ENCODE measurements around the gene S100A5. TPM values are rescaled to one million over a fixed set of nuclear protein-coding genes. Genes with fewer than 3 reads are reported as not detected.
"Not testable (repeated sequence)": the region's sequence is repeated elsewhere in the genome, so short reads cannot be mapped to it uniquely, and the experiment has no call there.

The S100A5 gene
- total RNA-seq, 2 experiments from 2014 or later: 3.3 to 4.0 TPM

DNA sequence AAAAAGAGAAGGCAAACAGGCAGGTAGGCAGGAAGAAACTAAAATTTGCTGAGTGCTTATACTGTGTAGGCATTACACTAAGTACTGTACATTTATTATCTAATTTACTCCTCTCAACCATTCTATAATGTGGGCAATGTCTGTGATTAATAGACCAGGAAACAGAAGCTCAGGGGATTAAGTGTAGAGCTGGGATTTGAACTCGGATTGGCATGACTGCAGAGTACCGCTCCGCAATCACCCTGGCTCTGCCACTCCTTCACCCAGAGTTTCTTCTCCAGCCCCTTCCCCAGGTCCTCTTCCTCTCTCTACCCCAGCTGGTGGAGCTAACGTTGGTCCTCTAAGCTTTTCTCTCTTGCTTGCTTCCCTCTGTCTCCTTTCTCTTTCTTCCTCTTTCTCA lies 36.4 kb upstream of the S100A5 start:
- POLR2A ChIA-PET: interaction anchor here (0.7 to 1.4 kb wide), 3 partner anchors 26 to 57 kb away, joined by 3 read pairs; partner anchors contain the start of genes CHTOP and S100A6
- peaks cover 26% of the 10 kb centered on the region for H3K27me3 Mint-ChIP-seq

DNA sequence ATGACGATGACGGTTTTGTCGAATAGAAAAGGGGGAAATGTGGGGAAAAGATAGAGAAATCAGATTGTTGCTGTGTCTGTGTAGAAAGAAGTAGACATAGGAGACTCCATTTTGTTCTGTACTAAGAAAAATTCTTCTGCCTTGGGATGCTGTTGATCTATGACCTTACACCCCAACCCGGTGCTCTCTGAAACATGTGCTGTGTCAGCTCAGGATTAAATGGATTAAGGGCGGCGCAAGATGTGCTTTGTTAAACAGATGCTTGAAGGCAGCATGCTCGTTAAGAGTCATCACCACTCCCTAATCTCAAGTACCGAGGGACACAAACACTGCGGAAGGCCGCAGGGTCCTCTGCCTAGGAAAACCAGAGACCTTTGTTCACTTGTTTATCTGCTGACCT lies 34.8 kb upstream of the S100A5 start:
- H3K36me3 Mint-ChIP-seq; H3K9me3 Mint-ChIP-seq; DNase-seq; intact Hi-C loops (cut with micrococcal nuclease); POLR2A ChIA-PET; H3K4me3 Mint-ChIP-seq; H3K27ac Mint-ChIP-seq: not testable (repeated sequence)
- Mint-ChIP-seq H3K27me3 (peaks cover 28% of the 10 kb centered on the region), H3K4me1 (ENCODE audit: low read depth) (peaks cover 30% of the 10 kb centered on the region)
- CTCF ChIA-PET: interaction anchor here (0.9 kb wide), 2 partner anchors 65 to 81 kb away, joined by 3 to 5 read pairs; no protein-coding TSS in a partner anchor

More for the DNA sequence above, 36.4 kb upstream of the S100A5 start:
- CTCF ChIA-PET: interaction anchor here (0.6 to 1.8 kb wide), 5 partner anchors 9 to 82 kb away, joined by 3 to 7 read pairs (median 4); no protein-coding TSS in a partner anchor
- no peak overlapping the region for H3K27ac Mint-ChIP-seq
- H3K9me3 Mint-ChIP-seq: no peaks in the 10 kb centered on the region
- no peak for DNase-seq
- intact Hi-C loops (cut with micrococcal nuclease): no loop called here
- H3K36me3 Mint-ChIP-seq: no peaks in the 10 kb centered on the region
- H3K4me3 Mint-ChIP-seq: no peak overlapping the region
- H3K4me1 Mint-ChIP-seq (ENCODE audit: low read depth): peaks cover 19% of the 10 kb centered on the region

DNA sequence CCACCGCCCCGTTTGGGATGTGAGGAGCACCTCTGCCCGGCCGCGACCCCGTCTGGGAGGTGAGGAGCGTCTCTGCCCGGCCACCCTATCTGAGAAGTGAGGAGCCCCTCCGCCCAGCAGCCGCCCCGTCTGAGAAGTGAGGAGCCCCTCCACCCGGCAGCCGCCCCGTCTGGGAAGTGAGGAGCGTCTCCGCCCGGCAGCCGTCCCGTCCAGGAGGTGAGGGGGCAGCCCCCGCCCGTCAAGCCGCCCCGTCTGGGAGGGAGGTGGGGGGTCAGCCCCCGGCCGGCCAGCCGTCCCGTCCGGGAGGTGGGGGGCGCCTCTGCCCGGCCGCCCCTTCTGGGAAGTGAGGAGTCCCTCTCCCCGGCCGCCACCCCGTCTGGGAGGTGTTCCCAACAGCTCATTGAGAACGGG lies 34.4 kb upstream of the S100A5 start:
- POLR2A ChIA-PET; DNase-seq; CTCF ChIA-PET; H3K27ac Mint-ChIP-seq; H3K9me3 Mint-ChIP-seq; intact Hi-C loops (cut with micrococcal nuclease); H3K4me3 Mint-ChIP-seq; H3K36me3 Mint-ChIP-seq: not testable (repeated sequence)
- peaks cover 31% of the 10 kb centered on the region for H3K4me1 Mint-ChIP-seq (ENCODE audit: low read depth)
- H3K27me3 Mint-ChIP-seq: peaks cover 28% of the 10 kb centered on the region

DNA sequence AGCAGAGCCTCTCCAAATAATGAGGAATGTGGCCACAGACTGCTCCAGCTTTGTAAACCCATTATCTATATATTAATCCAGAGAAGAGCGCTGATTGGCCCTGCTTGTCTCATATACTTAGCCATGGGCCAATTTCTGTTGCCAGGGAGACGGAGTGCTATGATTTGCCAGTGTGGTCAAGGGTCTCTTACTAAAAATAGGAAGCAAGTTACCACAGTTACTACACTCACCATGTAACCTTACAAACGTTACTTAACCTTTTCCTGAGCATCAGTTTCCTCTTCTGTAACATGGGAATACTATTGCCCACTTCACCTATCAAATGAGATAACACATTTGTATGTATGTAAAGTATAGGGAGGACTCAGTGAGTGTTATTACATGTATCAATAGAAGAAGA lies 32.6 kb upstream of the S100A5 start:
- Mint-ChIP-seq H3K36me3 (no peaks in the 10 kb centered on the region), H3K4me3 (no peak overlapping the region), H3K9me3 (no peaks in the 10 kb centered on the region), H3K4me1 (ENCODE audit: low read depth) (peaks cover 46% of the 10 kb centered on the region), H3K27me3 (peaks cover 16% of the 10 kb centered on the region), H3K27ac (peak overlapping the region; percentile 64)
- intact Hi-C loops (cut with micrococcal nuclease): loop anchor here (2.0 to 5.0 kb wide), 2 partner anchors 209 to 413 kb away; partner anchors contain the start of gene RAB13
- no peak for DNase-seq
- ChIA-PET POLR2A (interaction anchor here (1.0 to 6.5 kb wide), 6 partner anchors 29 to 417 kb away, joined by 4 to 99 read pairs (median 10); partner anchors contain the start of genes CHTOP, RPS27 and S100A6), CTCF (interaction anchor here (0.7 to 7.5 kb wide), 14 partner anchors 12 to 103 kb away, joined by 3 to 269 read pairs (median 6); partner anchors contain the start of genes CHTOP, S100A1, S100A13 and S100A14)

GRCh38 chr1:153572569-153573015 lies 31.9 kb upstream of the S100A5 start:
- DNase-seq: peak; percentile 83
- ChIA-PET CTCF (interaction anchor here (0.6 to 7.5 kb wide), 25 partner anchors 9 to 395 kb away, joined by 3 to 269 read pairs (median 4); partner anchors contain the start of genes CHTOP, CREB3L4, ILF2 and S100A1), POLR2A (interaction anchor here (1.0 to 6.5 kb wide), 7 partner anchors 9 to 418 kb away, joined by 4 to 99 read pairs (median 6); partner anchors contain the start of genes CHTOP, RPS27 and S100A6)
- Mint-ChIP-seq H3K27me3 (peaks cover 9% of the 10 kb centered on the region), H3K9me3 (no peaks in the 10 kb centered on the region), H3K4me3 (no peak overlapping the region), H3K27ac (peak overlapping the region; percentile 64), H3K36me3 (no peaks in the 10 kb centered on the region), H3K4me1 (ENCODE audit: low read depth) (peaks cover 54% of the 10 kb centered on the region)
- intact Hi-C loops (cut with micrococcal nuclease): loop anchor here (1.0 to 5.0 kb wide), 8 partner anchors 25 to 414 kb away; partner anchors contain the start of genes CHTOP and RAB13

- intact Hi-C loops (cut with micrococcal nuclease): loop anchor here (1.0 to 5.0 kb wide), 8 partner anchors 26 to 415 kb away; partner anchors contain the start of genes CHTOP and RAB13
- CTCF ChIA-PET: interaction anchor here (0.7 to 7.5 kb wide), 17 partner anchors 10 to 396 kb away, joined by 3 to 269 read pairs (median 5); partner anchors contain the start of genes CHTOP, CREB3L4, ILF2 and S100A1
- no peak overlapping the region for H3K4me3 Mint-ChIP-seq
- POLR2A ChIA-PET: interaction anchor here (1.4 to 6.5 kb wide), 4 partner anchors 8 to 63 kb away, joined by 5 to 99 read pairs (median 16); partner anchors contain the start of genes CHTOP and S100A6
- no peaks in the 10 kb centered on the region for H3K36me3 Mint-ChIP-seq
- peaks cover 2% of the 10 kb centered on the region for H3K27me3 Mint-ChIP-seq
- peaks cover 62% of the 10 kb centered on the region for H3K4me1 Mint-ChIP-seq (ENCODE audit: low read depth)
- no peaks in the 10 kb centered on the region for H3K9me3 Mint-ChIP-seq
- H3K27ac Mint-ChIP-seq: peak overlapping the region; percentile 64
- no peak for DNase-seq
Measured at GRCh38 chr1:153571706-153572105, 31.0 kb upstream of the S100A5 start.

DNA sequence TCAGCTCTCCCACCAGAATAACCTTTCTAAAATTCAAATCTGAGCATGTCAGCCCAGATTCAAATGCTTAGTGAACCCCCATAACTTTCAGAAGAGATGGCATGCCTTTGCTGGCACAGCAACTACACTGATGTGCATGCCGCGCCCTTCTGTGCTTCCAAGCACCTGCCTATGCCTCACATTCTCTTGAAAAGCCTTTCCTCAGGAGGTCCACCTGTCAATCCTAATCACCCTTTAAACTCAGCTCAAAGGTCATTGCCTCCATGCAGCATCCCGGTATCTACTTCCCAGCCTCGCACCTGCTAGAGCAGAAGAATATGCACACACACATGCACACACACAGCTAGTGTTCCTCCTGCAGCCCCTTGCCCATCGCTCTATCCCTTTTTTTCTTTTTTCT lies 30.1 kb upstream of the S100A5 start:
- no peaks in the 10 kb centered on the region for H3K9me3 Mint-ChIP-seq
- CTCF ChIA-PET: interaction anchor here (0.5 to 7.5 kb wide), 10 partner anchors 26 to 76 kb away, joined by 3 to 269 read pairs (median 5); partner anchors contain the start of genes S100A14, S100A4 and S100A6
- no peak overlapping the region for H3K27ac Mint-ChIP-seq
- no peak for DNase-seq
- H3K4me1 Mint-ChIP-seq (ENCODE audit: low read depth): peaks cover 69% of the 10 kb centered on the region
- intact Hi-C loops (cut with micrococcal nuclease): loop anchor here (5.0 kb wide), 1 partner anchor 211 kb away; no protein-coding TSS in a partner anchor
- peaks cover 1% of the 10 kb centered on the region for H3K27me3 Mint-ChIP-seq
- H3K4me3 Mint-ChIP-seq: no peak overlapping the region
- H3K36me3 Mint-ChIP-seq: no peaks in the 10 kb centered on the region
- POLR2A ChIA-PET: interaction anchor here (0.8 to 6.5 kb wide), 2 partner anchors 26 to 37 kb away, joined by 3 to 99 read pairs; partner anchors contain the start of gene S100A6

DNA sequence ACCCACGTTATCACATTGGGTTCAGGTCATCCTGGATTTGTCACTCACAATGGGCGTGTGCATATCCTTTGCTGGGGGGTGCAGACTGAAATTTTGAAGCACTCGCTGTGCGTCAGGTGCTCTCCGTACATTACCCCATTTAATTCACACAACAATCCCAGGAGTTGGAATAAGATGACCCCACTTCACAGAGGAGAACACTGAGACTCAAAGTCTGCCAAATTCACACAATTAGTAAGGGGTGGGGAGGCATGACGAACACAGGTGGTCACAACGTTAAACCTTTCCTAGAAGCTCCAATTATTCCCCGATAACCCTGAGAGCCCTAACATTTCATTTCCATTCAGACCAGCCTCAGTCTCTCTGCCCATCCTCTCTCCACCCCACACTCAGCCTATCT lies 28.7 kb upstream of the S100A5 start:
- DNase-seq: no peak
- Mint-ChIP-seq H3K36me3 (no peaks in the 10 kb centered on the region), H3K27me3 (peaks cover 1% of the 10 kb centered on the region), H3K27ac (peak overlapping the region; percentile 13), H3K9me3 (no peaks in the 10 kb centered on the region), H3K4me3 (no peak overlapping the region), H3K4me1 (ENCODE audit: low read depth) (peaks cover 76% of the 10 kb centered on the region)
- ChIA-PET POLR2A (interaction anchor here (6.5 kb wide), 1 partner anchor 36 kb away, joined by 99 read pairs; the partner anchor contains the start of gene S100A6), CTCF (interaction anchor here (1.5 to 7.5 kb wide), 7 partner anchors 25 to 65 kb away, joined by 4 to 269 read pairs (median 12); partner anchors contain the start of genes S100A4 and S100A6)
- intact Hi-C loops (cut with micrococcal nuclease): loop anchor here (5.0 kb wide), 2 partner anchors 88 to 158 kb away; partner anchors contain the start of genes INTS3 and SNAPIN

GRCh38 chr1:153568367-153569099 lies 27.8 kb upstream of the S100A5 start:
- peak overlapping the region; percentile 59 for H3K4me3 Mint-ChIP-seq
- ChIA-PET POLR2A (interaction anchor here (0.9 to 6.5 kb wide), 4 partner anchors 24 to 65 kb away, joined by 3 to 99 read pairs (median 4); partner anchors contain the start of genes CHTOP and S100A6), CTCF (interaction anchor here (0.6 to 7.5 kb wide), 21 partner anchors 9 to 223 kb away, joined by 3 to 269 read pairs (median 6); partner anchors contain the start of genes CHTOP, S100A1, S100A4 and S100A5)
- peaks cover 1% of the 10 kb centered on the region for H3K27me3 Mint-ChIP-seq
- DNase-seq: peak; percentile 92
- H3K9me3 Mint-ChIP-seq: no peaks in the 10 kb centered on the region
- H3K36me3 Mint-ChIP-seq: no peaks in the 10 kb centered on the region
- intact Hi-C loops (cut with micrococcal nuclease): loop anchor here (1.0 to 5.0 kb wide), 4 partner anchors 35 to 159 kb away; partner anchors contain the start of genes INTS3 and SNAPIN
- peaks cover 70% of the 10 kb centered on the region for H3K4me1 Mint-ChIP-seq (ENCODE audit: low read depth)
- peak overlapping the region; percentile 87 for H3K27ac Mint-ChIP-seq

DNA sequence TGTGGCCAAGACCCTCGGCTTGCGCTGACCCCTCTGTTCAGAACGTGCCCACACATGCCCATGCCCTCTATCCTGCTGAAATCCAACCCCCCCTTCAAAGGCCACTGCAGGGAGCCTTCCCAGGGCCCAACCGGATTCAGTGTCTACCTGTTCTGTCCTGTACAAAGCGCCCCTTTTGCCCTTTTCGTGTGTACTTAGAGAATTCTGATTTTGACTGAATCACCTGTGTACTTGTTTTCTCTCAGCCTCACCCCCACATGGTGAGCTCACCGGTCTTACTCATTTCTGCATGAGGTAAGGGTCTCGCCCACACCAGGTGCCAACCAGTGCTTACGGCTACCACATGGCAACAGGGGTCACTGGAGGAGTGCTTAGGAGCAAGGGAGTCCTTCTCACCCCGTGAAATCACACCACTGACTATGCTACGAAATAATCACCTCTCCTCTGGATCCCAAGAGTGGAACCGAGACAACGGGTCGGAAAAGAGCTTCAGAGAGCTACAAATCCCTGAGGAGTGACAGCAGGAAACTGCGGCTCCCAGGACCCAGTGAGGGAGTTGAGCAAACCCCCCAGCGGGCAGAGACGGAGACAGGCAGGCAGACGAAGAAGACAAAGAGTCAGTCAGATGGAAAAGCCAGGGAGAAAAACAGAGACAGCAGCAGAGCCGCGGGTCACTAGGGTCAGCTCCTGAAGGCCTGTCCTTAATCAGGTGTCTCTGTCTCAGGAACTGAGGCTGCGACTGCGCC lies 27.1 kb upstream of the S100A5 start:
- no peaks in the 10 kb centered on the region for H3K36me3 Mint-ChIP-seq
- no peaks in the 10 kb centered on the region for H3K9me3 Mint-ChIP-seq
- peak; percentile 86 for DNase-seq
- ChIA-PET CTCF (interaction anchor here (0.6 to 7.5 kb wide), 21 partner anchors 10 to 224 kb away, joined by 3 to 269 read pairs (median 6); partner anchors contain the start of genes CHTOP, S100A1, S100A4 and S100A5), POLR2A (interaction anchor here (0.9 to 6.5 kb wide), 4 partner anchors 23 to 66 kb away, joined by 3 to 99 read pairs (median 4); partner anchors contain the start of genes CHTOP and S100A6)
- H3K27me3 Mint-ChIP-seq: peaks cover 1% of the 10 kb centered on the region
- H3K4me3 Mint-ChIP-seq: peak overlapping the region; percentile 24
- H3K27ac Mint-ChIP-seq: peak overlapping the region; percentile 87
- intact Hi-C loops (cut with micrococcal nuclease): loop anchor here (1.0 to 5.0 kb wide), 4 partner anchors 34 to 160 kb away; partner anchors contain the start of genes INTS3 and SNAPIN
- peaks cover 63% of the 10 kb centered on the region for H3K4me1 Mint-ChIP-seq (ENCODE audit: low read depth)
